ENCODE measurements around the gene GANC. TPM values are rescaled to one million over a fixed set of nuclear protein-coding genes. Genes with fewer than 3 reads are reported as not detected.

The GANC gene
- total RNA-seq, 2 donors from 2014 or later = 32.0 to 78.8 TPM

DNA sequence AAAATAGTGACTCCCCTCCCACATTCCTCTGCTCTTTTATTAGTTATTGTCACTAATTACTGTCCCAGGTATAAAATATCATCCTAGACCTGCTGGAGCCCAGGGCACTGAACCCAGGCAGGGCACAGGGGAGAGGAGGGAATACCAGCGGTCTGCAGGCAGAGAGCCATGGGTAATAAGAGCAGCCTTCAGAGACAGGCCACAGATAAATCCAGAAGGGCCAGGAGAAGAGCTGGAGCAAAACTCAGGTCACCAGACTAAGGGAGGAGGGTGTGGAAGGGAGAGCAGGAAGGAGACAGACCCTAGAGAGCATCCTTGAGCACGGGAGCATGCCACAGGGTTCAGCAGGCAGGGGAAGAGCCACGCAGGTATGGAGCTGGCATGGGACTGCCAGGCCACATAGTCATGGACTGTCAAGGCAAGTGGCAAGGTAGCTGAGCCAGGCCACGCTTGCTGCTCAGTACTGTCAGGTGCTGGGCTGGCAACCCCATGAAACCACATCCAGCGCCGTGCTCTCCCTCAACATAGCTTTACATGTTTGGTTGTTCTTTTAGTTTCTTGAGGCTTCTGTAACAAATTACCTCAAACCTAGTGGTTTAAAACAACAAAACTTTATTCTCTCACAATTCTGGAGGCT lies 70.7 kb downstream of the GANC start:
- Histone ChIP-seq H3K9me3 (no peaks in the 10 kb centered on the region), H3K27me3 (replicated peaks; ENCODE audit: insufficient read depth) (no peaks in the 10 kb centered on the region), H3K4me3 (no peak overlapping the region), H3K27ac (peak overlapping the region in 1 of 2 donors; percentile 48), H3K4me1 (ENCODE audit: control insufficient read depth in 1 of 2, low read depth in 2 of 2) (no peaks in the 10 kb centered on the region), H3K36me3 (peaks cover 12% of the 10 kb centered on the region)
- TF ChIP-seq, protein P1, sequence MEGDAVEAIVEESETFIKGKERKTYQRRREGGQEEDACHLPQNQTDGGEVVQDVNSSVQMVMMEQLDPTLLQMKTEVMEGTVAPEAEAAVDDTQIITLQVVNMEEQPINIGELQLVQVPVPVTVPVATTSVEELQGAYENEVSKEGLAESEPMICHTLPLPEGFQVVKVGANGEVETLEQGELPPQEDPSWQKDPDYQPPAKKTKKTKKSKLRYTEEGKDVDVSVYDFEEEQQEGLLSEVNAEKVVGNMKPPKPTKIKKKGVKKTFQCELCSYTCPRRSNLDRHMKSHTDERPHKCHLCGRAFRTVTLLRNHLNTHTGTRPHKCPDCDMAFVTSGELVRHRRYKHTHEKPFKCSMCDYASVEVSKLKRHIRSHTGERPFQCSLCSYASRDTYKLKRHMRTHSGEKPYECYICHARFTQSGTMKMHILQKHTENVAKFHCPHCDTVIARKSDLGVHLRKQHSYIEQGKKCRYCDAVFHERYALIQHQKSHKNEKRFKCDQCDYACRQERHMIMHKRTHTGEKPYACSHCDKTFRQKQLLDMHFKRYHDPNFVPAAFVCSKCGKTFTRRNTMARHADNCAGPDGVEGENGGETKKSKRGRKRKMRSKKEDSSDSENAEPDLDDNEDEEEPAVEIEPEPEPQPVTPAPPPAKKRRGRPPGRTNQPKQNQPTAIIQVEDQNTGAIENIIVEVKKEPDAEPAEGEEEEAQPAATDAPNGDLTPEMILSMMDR (IDR thresholded peaks at IDR 0.05) = no peak
- DNase-seq (ENCODE audit: low spot score) = no peak
- ATAC-seq (ENCODE audit: insufficient number of reproducible peaks, low FRiP score, low read depth) = no peak

DNA sequence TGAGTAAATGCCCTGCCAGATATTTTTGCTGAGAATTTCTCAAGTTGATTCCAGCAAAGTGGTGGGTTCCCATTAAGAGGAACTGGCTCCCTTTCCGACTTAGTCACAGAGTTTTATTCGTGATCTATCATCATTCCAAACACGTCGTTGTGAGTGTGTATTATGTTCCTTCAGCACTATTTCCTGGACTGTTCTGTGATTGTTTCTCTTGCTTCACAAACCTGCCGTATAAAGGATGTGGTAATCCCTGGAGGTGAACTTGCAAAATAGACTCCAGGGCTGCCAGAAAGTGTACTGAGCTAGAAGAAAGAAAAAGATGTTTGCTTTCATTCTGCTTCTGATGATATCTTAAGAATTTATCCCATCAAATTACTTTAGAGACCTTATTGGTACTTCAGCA lies 71.8 kb downstream of the GANC start:
- ATAC-seq (ENCODE audit: insufficient number of reproducible peaks, low FRiP score, low read depth) = peak; percentile 36
- H3K27me3 ChIP-seq (replicated peaks; ENCODE audit: insufficient read depth) = no peaks in the 10 kb centered on the region
- TF ChIP-seq, protein P1 (IDR thresholded peaks at IDR 0.05) = no peak
- peaks cover 16% of the 10 kb centered on the region for H3K36me3 ChIP-seq
- H3K27ac ChIP-seq = peak overlapping the region in 1 of 2 donors; percentile 48
- no peak overlapping the region for H3K4me3 ChIP-seq
- no peak for DNase-seq (ENCODE audit: low spot score)
- no peaks in the 10 kb centered on the region for H3K9me3 ChIP-seq
- H3K4me1 ChIP-seq (ENCODE audit: control insufficient read depth in 1 of 2, low read depth in 2 of 2) = no peaks in the 10 kb centered on the region

DNA sequence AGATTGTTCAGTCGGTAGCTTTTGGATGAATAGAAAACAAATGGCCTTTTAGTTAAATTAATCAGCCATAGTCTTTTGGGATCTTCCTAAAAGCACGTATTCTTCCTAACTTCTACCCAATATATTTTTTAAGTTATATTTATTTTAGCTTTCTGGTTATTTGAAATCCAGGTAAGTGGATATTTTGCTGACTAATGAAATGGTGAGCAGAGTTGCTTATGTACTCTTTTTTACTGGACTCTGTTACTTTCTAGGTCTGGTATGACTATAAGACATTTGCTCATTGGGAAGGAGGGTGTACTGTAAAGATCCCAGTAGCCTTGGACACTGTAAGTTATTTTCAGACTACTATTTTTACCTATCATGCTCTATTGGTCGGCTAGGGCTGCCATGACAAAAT lies 72.5 kb downstream of the GANC start:
- Histone ChIP-seq H3K36me3 (peaks cover 20% of the 10 kb centered on the region), H3K27me3 (replicated peaks; ENCODE audit: insufficient read depth) (no peaks in the 10 kb centered on the region), H3K27ac (no peak overlapping the region), H3K9me3 (no peaks in the 10 kb centered on the region), H3K4me1 (ENCODE audit: control insufficient read depth in 1 of 2, low read depth in 2 of 2) (no peaks in the 10 kb centered on the region), H3K4me3 (no peak overlapping the region)
- ATAC-seq (ENCODE audit: insufficient number of reproducible peaks, low FRiP score, low read depth) (no peak), DNase-seq (ENCODE audit: low spot score) (no peak)
- TF ChIP-seq, protein P1 (IDR thresholded peaks at IDR 0.05) = no peak

DNA sequence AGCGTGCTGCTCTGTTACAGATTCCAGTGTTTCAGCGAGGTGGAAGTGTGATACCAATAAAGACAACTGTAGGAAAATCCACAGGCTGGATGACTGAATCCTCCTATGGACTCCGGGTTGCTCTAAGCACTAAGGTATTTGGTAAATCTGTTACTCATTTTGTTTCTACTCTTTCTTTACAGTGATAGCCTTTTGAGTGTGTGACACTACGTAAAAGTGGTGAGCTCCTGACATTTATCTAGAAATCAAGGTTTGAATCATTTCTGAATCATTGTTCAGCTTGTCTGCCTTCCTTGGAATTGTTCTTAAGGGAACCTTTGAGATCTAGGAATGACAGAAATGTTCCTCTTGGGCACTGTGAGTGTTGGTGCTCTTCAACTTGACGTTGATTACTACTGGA lies 75.1 kb downstream of the GANC start:
- Histone ChIP-seq H3K27ac (no peak overlapping the region), H3K27me3 (replicated peaks; ENCODE audit: insufficient read depth) (no peaks in the 10 kb centered on the region), H3K4me3 (no peak overlapping the region), H3K4me1 (ENCODE audit: control insufficient read depth in 1 of 2, low read depth in 2 of 2) (no peaks in the 10 kb centered on the region), H3K36me3 (peaks cover 34% of the 10 kb centered on the region), H3K9me3 (no peaks in the 10 kb centered on the region)
- no peak for DNase-seq (ENCODE audit: low spot score)
- no peak for ATAC-seq (ENCODE audit: insufficient number of reproducible peaks, low FRiP score, low read depth)
- TF ChIP-seq, protein P1 (IDR thresholded peaks at IDR 0.05) = no peak

DNA sequence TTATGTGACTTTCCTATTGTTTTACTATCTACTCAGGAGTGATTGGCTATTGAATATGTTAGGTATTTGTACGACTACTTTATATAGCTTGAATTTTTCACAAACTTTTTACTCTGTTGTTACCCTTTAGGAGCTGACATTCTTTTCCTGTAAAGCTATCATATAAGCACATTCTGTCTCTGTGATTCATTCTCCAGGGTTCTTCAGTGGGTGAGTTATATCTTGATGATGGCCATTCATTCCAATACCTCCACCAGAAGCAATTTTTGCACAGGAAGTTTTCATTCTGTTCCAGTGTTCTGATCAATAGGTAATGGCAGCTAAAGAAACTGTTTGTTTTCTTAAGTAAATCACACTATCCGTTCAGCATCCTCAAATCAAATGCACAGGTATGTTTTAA lies 76.2 kb downstream of the GANC start:
- no peaks in the 10 kb centered on the region for H3K9me3 ChIP-seq
- DNase-seq (ENCODE audit: low spot score) = no peak
- TF ChIP-seq, protein P1 (IDR thresholded peaks at IDR 0.05) = no peak
- no peaks in the 10 kb centered on the region for H3K27me3 ChIP-seq (replicated peaks; ENCODE audit: insufficient read depth)
- no peak overlapping the region for H3K27ac ChIP-seq
- ATAC-seq (ENCODE audit: insufficient number of reproducible peaks, low FRiP score, low read depth) = no peak
- H3K36me3 ChIP-seq = peaks cover 27% of the 10 kb centered on the region
- H3K4me1 ChIP-seq (ENCODE audit: control insufficient read depth in 1 of 2, low read depth in 2 of 2) = no peaks in the 10 kb centered on the region
- H3K4me3 ChIP-seq = no peak overlapping the region
